T-helper 22 cell (primary cell): ENCODE data around the gene ATP1A3.
"Not testable (repeated sequence)": the region's sequence is repeated elsewhere in the genome, so short reads cannot be mapped to it uniquely, and the experiment has no call there.

Experiments used
- DNase-seq: peaks from one replicate; pipeline ENCODE4 v3.0.0-alpha.2; 2020; ENCODE audit warnings: low read depth

Gene ATP1A3

DNA sequence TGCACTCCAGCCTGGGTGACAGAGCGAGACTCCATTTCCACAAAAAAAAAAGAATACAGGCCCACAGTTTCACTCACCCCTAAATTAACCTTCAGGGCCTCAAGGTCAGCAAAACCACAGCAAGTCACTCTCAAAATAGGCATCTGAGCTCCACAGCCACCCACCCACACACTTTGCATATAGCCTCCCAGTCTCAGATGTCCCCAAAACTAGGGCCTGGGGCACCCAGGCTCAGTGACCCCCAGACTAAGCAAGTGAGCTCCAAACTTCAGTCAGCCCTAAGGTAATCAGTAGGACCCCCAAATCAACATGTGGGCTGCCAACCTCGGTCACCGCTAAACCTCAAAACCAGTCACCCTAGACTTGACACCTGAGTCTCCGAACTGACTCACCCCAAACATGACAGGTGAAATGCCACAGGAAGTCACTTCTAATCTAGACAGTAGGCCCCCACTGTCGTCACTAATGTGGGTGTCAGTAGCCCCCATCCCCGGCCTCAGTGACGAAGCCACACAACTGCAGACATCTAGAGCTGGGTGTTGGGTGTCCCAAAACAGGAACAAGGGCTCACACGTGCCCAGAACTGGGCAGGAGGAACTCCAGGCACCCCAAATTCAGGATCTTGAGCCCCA, 48.8 kb downstream of the ATP1A3 start:
- peak; percentile 93 for DNase-seq

DNA sequence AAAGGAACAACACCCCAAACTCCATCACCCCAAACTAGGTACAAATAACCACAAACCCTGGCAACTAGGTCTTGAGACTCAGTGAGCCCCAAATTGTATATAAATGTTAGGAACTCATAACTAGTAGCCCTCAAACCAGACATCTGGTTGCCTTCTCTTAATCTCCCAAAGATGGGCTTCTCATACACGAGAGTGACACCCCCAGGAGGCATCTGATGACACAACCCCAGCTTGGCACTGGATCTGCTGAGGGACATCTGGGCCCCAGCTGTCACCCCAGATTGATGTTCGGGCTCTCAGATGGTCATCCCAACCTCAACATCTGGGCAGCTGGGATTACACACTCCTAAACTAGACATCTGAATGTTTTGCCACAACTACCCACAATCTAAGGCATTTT, 49.7 kb downstream of the ATP1A3 start:
- no peak for DNase-seq

DNA sequence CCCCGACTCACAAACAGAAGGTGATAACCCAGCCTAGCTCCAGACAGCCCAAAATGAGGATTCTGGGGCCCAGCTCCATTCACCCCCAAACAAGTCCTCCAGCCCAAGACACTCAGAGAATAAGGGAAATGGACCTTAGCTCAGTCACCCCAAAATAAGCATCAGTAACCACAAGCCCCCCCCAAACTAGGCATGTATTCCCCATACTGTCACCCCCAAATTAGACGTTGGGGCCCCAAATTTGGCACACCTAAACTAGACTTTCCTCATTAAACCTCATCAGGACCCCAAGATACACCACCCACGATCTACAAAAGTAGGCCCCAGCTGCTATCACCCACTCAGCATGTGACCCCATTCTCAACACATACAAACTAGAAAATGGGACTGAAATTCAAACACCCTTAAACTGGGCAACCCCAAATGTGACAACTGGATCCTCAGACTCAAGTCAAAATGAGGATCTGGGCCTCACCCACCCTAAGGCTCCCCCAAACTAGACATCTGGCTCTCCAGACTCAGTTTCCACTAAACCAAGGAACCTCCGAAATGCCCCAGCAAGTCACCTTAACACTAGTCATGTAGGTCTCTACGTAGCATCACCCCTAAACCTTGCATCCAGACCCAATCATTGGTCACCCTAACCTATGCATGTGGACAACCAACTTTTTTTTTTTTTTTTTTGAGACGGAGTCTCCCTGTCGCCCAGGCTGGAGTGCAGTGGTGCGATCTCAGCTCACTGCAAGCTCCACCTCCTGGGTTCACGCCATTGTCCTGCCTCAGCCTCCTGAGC, 52.4 kb downstream of the ATP1A3 start:
- DNase-seq, result no peak

DNA sequence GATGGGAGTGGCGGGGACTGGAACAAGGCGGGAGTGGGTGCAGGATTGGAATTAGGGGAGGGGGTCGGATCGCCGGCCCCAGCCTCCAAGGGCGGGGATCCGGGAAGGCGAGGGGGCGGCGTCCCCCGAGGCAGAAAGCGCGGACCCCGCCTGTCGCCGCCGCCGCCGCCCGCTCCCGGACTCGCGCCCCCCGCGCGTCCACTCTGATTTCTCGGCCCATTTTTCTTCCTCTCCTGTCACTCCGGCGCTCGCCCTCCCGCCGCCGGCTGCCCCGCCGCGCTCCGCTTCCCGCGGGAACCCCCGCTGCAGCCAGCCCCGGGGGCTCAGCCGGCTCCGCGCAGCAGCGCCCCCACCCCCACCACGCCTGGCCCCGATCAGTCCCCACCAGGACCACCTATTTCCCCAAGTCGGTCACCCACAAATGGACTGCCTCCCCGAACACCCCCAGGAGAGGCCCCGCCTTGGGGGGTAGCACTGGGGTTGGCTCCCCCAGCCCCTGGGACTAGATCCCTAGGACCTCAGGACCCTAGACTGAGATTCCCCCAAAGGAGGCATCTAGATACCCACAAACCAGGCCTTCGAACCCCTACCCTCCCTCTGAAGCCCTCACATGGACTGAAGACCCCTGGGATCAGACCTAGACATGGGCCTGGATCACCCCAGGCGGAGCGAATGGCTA, 53.2 kb downstream of the ATP1A3 start:
- DNase-seq, result no peak

DNA sequence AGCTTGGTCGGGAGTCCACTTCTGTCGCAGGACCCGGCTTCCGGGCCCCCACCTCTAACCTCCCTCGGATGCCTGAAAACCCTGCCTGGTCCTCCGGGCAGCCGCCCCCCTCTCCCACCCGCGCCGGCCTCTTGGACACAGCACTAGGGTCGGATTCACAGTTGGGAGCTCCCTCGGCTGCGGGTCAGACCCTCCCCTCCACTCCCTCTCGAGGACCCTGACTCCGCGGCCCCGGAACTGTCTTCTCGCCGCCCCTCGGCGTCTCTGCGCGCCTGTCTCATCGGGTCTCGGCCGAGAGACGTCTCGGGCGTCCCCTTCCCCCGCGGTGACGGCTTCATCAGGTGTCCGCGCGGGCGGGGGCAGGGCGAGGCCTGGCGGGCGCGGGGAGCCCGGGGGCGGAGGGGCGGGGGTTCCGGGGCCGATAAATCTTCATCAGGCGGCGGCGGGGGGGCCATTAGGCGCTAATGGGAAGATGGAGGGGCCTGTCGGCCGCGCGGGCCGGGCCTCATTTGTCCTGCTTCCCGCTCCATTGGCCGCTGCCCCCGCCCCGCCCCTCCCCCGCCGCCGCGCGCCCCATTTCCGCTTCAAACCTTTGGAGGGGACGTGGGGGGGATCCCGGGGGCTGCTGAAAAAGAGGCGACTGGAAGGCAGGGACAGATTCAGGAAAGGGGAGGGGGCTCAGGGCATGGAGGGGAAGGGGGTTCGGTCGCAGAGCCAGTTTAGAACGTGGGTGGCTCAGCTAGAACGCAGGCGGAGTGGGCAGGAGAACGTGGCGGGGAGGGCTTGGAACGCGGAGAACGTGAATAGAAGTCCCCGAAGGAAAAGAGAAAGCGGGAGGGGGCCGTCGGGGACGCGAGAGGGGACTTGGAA, 53.9 kb downstream of the ATP1A3 start:
- DNase-seq, result no peak

DNA sequence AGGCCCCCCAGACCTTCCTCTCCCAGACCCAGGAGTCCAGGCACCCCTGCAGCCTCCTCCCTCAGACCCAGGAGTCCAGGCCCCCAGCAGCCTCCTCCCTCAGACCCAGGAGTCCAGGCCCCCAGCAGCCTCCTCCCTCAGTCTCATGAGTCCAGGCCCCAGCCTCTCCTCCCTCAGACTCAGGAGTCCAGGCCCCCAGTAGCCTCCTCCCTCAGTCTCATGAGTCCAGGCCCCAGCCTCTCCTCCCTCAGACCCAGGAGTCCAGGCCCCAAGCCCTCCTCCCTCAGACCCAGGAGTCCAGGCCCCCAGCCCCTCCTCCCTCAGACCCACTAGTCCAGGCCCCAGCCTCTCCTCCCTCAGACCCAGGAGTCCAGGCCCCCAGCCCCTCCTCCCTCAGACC, 54.8 kb downstream of the ATP1A3 start:
- not testable (repeated sequence) for DNase-seq

DNA sequence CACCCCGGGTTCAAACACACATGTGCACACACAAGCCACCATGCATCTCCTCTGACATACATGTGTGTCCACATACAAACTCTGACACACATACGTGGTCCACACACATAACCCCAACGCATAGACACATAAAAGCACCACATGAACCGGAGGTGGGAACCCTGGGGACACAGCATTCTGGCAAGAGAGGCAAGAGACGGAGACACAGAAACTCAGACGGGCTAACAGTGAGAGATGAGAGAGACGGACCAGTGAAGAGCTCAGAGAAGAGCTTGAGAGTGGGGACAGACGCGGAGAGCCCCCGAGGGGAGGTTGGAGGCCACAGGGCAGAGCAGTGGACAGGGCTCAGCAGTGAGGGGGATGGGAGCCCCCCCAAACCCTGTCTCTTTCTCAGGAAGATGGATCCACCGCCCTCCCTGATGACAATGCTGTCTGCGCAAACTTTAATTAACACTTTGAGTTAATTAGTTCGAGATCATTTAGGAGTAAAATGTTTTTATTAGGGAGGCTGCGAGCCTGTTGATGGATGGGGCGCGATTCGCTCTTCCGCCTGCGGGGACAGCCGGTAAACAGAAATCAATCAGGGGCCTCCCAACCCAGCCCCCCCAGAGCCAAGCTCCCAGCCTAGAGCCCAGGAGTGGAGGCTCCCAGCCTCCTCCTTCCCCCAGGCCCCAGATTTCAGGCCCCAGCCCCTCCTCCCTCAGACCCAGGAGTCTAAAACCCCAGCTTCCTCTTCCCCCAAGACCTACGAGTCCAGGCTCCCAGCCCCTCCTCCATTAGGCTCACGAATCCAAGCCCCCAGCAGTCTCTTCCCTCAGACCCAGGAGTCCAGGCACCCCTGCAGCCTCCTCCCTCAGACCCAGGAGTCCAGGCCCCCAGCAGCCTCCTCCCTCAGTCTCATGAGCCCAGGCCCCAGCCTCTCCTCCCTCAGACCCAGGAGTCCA, 56.2 kb downstream of the ATP1A3 start:
- no peak for DNase-seq

DNA sequence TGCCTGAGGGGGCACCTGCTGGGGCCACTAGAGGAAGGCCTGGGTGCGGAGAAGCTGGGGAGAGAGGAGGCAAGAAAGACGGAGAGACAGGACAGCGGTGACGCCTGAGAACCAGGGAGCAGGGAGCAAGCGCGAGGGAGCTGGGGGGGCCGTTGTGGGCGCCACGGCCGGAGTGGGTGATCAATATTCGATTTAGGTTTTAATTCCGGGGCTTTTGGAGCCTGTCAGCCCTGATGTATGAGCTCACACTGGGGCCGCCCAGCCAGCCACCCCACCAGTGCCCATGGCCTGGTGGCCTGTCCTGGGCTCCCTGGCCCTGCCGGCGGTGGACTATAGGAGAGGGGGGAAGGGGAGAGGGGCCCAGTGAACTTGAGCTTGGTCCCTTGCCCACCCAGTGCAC, 57.1 kb downstream of the ATP1A3 start:
- DNase-seq, result no peak

DNA sequence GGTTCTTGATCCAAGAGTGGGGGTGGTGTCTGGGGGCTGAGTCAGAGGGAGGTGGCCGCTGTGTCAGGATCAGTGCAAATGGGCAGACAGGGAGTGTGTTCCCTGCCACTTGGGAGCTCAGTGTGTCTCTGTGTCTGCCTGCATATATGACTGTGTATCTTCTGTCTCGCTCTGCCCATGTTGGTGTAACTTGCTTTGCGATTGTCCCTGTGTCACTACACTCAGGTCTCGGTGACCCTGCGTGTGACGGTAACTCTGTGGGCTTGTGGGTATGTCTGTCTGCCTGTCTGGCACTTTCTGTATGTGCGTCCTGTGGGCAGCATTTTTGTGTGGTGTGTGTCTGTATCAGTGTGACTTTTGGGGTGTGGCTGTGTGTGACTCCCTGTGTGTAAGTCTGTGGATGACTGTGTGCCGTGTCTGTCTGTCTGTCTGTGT, 57.6 kb downstream of the ATP1A3 start:
- DNase-seq, result no peak

DNA sequence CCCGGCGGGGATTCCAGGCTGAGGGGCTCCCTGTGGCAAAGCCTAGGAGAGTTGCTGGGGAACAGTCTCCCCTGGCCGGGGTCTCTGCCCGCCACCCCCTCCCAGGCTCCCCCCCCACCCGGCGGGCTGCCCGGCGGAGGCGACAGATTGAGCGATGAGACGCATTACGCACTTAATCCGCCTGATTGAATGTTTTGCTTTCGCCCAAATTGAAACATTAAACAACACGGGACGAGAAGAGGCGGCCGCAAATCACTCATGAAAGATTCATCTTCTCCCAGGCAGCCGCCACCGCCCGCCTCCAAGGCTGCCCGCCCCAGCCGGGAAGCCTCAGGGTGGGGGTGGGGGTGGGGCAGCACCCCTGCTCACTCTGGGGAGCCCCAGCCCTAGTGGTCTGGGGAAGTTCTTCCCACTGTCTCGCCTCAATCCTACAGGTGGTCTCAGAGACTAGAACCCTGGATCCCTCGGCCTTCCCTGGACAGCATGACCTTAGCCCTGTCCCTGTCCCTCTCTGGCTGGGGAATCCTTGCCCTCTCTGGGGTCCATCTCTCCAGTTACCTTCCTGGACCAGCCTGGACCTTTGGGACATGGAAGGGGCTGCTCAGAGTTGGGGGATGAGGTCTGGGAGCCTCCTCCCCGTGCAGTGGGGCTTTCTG, 58.1 kb downstream of the ATP1A3 start:
- no peak for DNase-seq

DNA sequence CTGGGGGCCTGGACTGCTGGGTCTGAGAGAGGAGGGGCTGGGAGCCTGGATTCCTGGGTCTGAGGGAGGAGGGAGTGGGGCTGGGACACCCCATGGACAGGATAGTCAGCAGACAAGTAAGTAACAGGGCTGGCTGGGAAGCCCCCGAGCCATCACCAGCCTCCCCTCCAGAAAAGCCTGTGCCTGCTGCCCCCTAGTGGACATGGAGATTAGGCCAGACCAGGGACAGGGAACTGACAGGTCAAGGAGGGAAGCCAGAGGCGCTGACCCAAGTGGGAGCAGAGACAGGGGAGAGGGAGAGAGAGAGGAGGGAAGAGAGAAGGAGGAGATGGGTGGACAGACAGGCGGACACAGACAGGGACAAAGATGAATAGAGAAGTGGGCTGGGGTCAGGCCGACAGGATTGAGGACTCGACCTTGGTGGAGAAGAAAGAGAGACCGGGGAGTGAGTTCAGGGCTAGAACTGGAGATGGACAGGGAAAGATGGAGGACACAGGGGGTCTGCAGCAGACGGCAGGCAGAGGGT, 59.1 kb downstream of the ATP1A3 start:
- peak; percentile 50 for DNase-seq

DNA sequence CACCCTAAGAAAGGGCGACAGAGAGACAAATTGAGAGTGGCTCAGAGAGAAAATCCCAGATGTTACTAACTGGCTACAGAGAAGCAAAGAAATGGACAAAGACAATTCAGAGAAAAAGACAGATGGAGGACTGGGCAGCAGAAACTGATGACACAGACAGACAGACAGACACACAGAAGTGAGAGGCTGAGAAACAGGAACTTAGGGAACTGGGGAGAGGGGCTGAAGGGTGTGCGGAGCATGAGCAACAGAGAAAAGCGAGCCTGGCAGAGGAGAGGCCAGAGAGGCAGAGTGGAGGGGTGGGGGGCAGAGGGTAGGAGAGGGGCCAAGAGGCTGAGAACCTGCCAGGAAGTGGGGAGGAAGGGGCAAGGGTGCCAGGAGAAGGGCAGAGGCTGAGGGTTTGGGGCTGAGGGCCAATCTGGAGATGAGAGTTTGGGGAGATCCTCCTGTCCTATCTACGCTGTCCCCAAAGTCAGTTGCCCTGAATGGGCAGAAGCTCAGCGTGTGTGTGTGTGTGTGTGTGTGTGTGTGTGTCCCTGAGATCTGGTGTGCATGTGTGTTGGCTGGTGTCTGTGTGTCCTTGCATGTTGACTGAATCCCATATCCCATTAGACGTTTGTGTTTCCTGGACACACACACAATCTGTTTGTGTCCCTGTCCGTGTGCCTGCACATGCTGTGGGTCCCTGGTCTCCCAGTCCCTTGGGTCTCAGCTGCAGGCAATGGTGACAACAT, 60.2 kb downstream of the ATP1A3 start:
- DNase-seq, result no peak

DNA sequence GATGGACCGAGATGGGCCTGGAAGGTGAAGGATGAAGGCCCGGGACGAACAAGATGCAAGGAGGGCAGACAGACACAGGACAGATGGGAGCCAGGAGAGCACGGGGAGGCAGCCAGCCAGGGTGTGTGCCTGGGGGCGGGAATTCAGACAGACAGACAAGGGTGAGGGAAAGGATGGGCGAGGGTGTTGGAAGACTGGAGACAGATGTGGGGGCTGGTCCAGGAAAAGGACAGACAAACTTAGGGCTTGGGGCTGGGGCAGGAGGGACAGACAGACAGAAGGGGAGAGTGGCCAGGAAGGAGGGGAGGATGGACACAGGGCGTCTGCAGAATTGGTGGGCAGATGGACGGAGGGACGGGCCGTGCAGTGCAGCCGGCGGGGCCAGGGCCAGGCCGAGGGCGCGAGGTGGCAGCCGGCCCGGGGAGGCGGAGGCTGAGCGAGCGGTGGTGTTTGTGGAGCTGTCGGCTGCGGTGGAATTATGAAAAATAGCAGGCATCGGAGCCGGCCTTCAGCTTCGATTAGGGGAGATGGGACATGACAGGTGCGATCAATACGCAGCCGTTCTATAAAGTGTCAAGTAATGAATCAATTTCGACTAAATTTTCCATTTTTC, 61.2 kb downstream of the ATP1A3 start:
- DNase-seq, result no peak

DNA sequence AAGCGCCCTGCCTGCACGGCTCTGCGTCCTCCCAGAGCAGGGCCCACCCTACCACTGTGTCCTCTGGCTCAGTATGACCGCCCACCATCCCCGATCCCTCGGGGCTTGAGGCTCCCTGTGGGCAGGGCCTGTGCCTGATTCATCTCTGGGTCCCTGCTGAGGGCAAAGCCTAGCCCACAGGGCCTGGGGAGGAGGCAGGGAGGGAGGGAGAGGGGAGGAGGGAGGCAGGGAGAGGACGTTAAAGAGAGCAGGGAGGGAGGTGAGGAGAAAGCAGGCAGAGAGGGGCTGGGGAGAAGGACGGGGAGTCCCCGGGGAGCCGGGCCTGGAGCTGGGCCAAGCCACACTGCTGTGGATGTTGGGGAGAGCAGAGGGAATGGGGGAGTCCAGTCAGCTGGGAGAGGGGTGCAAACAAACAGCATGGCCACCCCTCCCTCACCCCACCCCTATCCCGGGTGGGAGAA, 61.7 kb downstream of the ATP1A3 start:
- DNase-seq, result no peak

DNA sequence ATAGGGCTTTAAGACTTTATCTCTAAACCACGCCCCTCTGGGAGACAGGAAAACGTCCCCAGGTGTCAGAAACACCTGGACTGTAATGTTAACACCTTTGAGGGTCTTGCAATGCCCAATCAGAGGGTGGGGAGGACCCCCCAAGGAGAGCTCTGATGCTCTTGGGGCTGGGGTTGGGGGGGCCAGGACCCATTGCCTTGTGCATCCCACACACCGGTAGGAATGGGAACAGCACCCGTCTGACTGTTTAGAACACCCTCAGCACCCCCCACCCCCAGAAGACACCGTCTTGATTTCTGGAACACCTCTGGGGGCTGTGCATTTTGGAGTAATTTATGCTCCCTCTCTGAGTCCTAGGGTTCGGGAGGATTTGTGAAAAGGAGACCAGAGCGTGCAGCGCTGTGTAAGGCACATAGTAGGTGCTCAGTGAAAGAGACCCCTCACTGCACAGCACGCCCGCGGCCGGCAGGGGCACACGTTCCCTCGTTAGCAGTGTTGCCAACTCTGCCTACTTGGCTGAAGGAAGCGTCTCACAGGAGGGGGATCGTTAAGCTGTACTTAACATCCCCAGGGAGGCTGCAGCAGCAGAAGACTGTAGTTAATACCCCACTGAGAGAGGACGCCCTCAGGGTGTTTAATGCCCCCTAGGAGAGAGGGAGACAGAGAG, 63.0 kb downstream of the ATP1A3 start:
- no peak for DNase-seq

DNA sequence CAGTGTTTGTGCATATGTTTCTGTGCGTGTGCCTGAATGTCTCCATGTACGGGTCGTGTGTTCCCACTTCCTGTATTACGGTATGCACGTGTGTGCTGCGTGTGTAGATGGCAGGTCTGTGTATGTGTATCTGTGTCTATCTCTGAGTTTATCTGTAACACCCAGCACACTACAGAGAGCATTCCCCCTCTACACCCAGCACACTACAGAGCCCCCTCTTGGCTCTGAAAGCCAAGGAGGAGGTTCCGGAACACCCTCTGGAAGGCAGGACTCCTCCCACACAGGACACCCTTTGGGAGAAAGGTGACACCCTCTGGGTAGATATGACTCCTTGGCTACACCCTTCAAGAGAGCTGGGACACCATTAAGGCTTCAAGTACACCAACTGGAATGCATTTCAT, 63.7 kb downstream of the ATP1A3 start:
- no peak for DNase-seq

DNA sequence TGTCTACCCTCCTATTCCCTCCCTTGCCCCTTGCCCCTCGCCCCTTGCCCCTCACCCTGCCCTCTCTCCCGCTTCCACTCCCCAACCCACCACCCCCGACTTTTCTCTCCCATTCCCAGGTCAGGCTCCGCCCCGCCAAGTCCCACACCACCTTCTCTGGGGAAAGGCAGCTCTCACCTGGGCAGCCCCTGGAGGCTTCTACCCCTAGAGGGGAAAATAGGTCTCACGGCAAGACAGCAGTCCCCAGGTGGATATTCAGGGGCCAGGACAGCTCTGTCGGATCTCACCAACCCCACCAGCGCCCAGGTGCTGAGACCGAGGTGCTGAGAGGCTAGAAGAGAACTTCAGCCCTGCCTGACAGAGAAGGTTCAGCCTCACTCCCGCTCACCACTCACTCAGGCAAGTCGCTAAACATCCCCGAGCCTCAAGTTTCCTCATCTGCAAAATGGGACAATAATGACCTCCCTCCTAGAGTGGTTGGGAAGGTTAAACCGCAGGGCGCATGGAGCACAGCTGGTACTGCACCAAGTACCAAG, 64.4 kb downstream of the ATP1A3 start:
- DNase-seq, result no peak
